IMR-90 (cell line): Measurements from ENCODE around the gene SMOC1. TPM values are rescaled to one million over a fixed set of nuclear protein-coding genes. Genes with fewer than 3 reads are reported as not detected.

Experiments
- ATAC-seq: fragments of 200-7000 bp; cut with Tn5 transposase; 2 replicates; pipeline ENCODE4 v1.9.1; 2020; ENCODE audit warnings: low read depth, mild to moderate bottlenecking, moderate library complexity
- BruUV-seq: library from RNA; stranded (reverse); fragments of 400-500 nt; replicated peaks from 2 replicates; lab custom pipeline; 2021; lab: Mats Ljungman, UMichigan
- CTCF ChIA-PET: fragments of 300-600 bp; formaldehyde crosslinking; extraction: SDS; loops from one replicate; lab custom pipeline; 2021; ENCODE audit warnings: antibody characterized with exemption; lab: Yijun Ruan, JAX
- POLR2A ChIA-PET: fragments of 300-600 bp; sonication (Branson Sonifier 250); formaldehyde crosslinking; loops from one replicate; lab custom pipeline; 2022; ENCODE audit warnings: antibody characterized with exemption; ENCODE audit not compliant: unreplicated experiment; lab: Charles Lee
- DNase-seq: peaks from one replicate; pipeline ENCODE4 v3.0.0; 2013
- H2AFZ ChIP-seq: replicated peaks from 2 replicates; pipeline ENCODE3; 2013; ENCODE audit warnings: low read length, mild to moderate bottlenecking; ENCODE audit not compliant: poor library complexity
- H2AK5ac ChIP-seq: 2 replicates; pipeline ENCODE4 v1.6.1; 2013; ENCODE audit warnings: low read depth, low read length, inconsistent platforms
- H2AK9ac ChIP-seq: replicated peaks from 2 replicates; pipeline ENCODE3; 2013; ENCODE audit warnings: mild to moderate bottlenecking, low read depth, low read length, moderate library complexity; ENCODE audit not compliant: poor library complexity
- H2BK120ac ChIP-seq: 2 replicates; pipeline ENCODE4 v1.6.1; 2013; ENCODE audit warnings: low read depth, low read length, inconsistent platforms
- H2BK15ac ChIP-seq: 3 replicates; pipeline ENCODE4 v1.6.1; 2013; ENCODE audit warnings: low read depth, low read length, inconsistent platforms
- H2BK20ac ChIP-seq: 2 replicates; pipeline ENCODE4 v1.6.1; 2013; ENCODE audit warnings: low read depth, mild to moderate bottlenecking, inconsistent platforms, low read length, moderate library complexity
- H2BK5ac ChIP-seq: 2 replicates; pipeline ENCODE4 v1.6.1; 2013; ENCODE audit warnings: mild to moderate bottlenecking, low read depth, low read length, inconsistent platforms; ENCODE audit not compliant: poor library complexity, severe bottlenecking
- H3K14ac ChIP-seq: replicated peaks from 2 replicates; pipeline ENCODE4 v1.6.1; 2013; ENCODE audit warnings: low read depth, low read length, inconsistent platforms
- H3K18ac ChIP-seq: 2 replicates; pipeline ENCODE4 v1.6.1; 2013; ENCODE audit warnings: low read depth, low read length, control low read depth
- H3K23ac ChIP-seq: 2 replicates; pipeline ENCODE4 v1.6.1; 2013; ENCODE audit warnings: low read depth, low read length, inconsistent platforms
- H3K27ac ChIP-seq: 2 replicates; pipeline ENCODE4 v1.5.1; 2013; ENCODE audit warnings: mild to moderate bottlenecking, control low read depth, low read length; ENCODE audit not compliant: insufficient read depth
- H3K27me3 ChIP-seq: 2 replicates; pipeline ENCODE4 v1.6.1; 2013; ENCODE audit warnings: low read length; ENCODE audit not compliant: control insufficient read depth, insufficient read depth
- H3K36me3 ChIP-seq: 2 replicates; pipeline ENCODE4 v1.6.1; 2013; ENCODE audit warnings: low read length, mixed read lengths; ENCODE audit not compliant: control insufficient read depth, insufficient read depth
- H3K4ac ChIP-seq: 2 replicates; pipeline ENCODE4 v1.6.1; 2013; ENCODE audit warnings: low read depth, low read length, inconsistent platforms
- H3K4me1 ChIP-seq: 2 replicates; pipeline ENCODE4 v1.6.1; 2013; ENCODE audit warnings: low read length, mixed read lengths; ENCODE audit not compliant: control insufficient read depth, insufficient read depth
- H3K4me2 ChIP-seq: 2 replicates; pipeline ENCODE4 v1.6.1; 2013; ENCODE audit warnings: low read depth, mild to moderate bottlenecking, control low read depth, low read length, moderate library complexity
- H3K4me3 ChIP-seq: 2 replicates; pipeline ENCODE4 v1.5.1; 2013; ENCODE audit warnings: low read depth, mild to moderate bottlenecking, control low read depth, low read length, moderate library complexity; ENCODE audit not compliant: insufficient read depth
- H3K56ac ChIP-seq: 2 replicates; pipeline ENCODE4 v1.6.1; 2013; ENCODE audit warnings: low read length, inconsistent platforms; ENCODE audit not compliant: insufficient read depth; ENCODE audit errors: extremely low read depth
- H3K79me1 ChIP-seq, 2 experiments: 2 replicates each; pipeline ENCODE4 v1.6.1; 2013; ENCODE audit warnings: low read length in 2 of 2, inconsistent platforms in 1 of 2, low read depth in 1 of 2
- H3K9ac ChIP-seq: 2 replicates; pipeline ENCODE4 v1.6.1; 2013; ENCODE audit warnings: low read depth, low read length, control low read depth
- H3K9me1 ChIP-seq: 2 replicates; pipeline ENCODE4 v1.6.1; 2013; ENCODE audit warnings: low read length, inconsistent platforms; ENCODE audit not compliant: insufficient read depth
- H3K9me3 ChIP-seq: 2 replicates; pipeline ENCODE4 v1.6.1; 2013; ENCODE audit warnings: low read length; ENCODE audit not compliant: control insufficient read depth, insufficient read depth
- H4K20me1 ChIP-seq: 2 replicates; pipeline ENCODE4 v1.6.1; 2013; ENCODE audit warnings: low read length, inconsistent platforms; ENCODE audit not compliant: insufficient read depth
- H4K5ac ChIP-seq: 2 replicates; pipeline ENCODE4 v1.6.1; 2013; ENCODE audit warnings: mild to moderate bottlenecking, low read depth, low read length, control low read depth
- H4K8ac ChIP-seq, 2 experiments: 2 replicates each; pipeline ENCODE4 v1.6.1; 2013; ENCODE audit warnings: low read depth in 2 of 2, low read length in 2 of 2, control low read depth in 1 of 2, inconsistent platforms in 1 of 2
- H4K91ac ChIP-seq: 2 replicates; pipeline ENCODE4 v1.6.1; 2013; ENCODE audit warnings: low read depth, low read length, inconsistent platforms; ENCODE audit not compliant: insufficient read depth
- BHLHE40 ChIP-seq: fragments of 150-350 bp; IDR thresholded peaks from 2 replicates; pipeline ENCODE4 v1.6.1; 2016; ENCODE audit warnings: mild to moderate bottlenecking, low read depth, low read length
- CEBPB ChIP-seq: IDR thresholded peaks from 2 replicates; pipeline ENCODE4 v1.6.1; 2012; ENCODE audit warnings: low read depth, low read length, improper control_type of control experiment
- CHD1 ChIP-seq: IDR thresholded peaks from 2 replicates; pipeline ENCODE4 v1.6.1; 2012; ENCODE audit warnings: low read depth, low read length, improper control_type of control experiment
- CTCF ChIP-seq: conservative IDR thresholded peaks from 2 replicates; pipeline ENCODE4 v1.5.1; 2012; ENCODE audit warnings: mild to moderate bottlenecking, low read depth, low read length, improper control_type of control experiment
- ELK1 ChIP-seq: fragments of 150-350 bp; IDR thresholded peaks from 2 replicates; pipeline ENCODE4 v1.6.1; 2016; ENCODE audit warnings: low read depth, mild to moderate bottlenecking, low read length, moderate library complexity, borderline replicate concordance
- FOS ChIP-seq: fragments of 150-350 bp; IDR thresholded peaks from 2 replicates; pipeline ENCODE4 v1.6.1; 2016; ENCODE audit warnings: low read depth, low read length
- MAFK ChIP-seq: IDR thresholded peaks from 2 replicates; pipeline ENCODE4 v1.6.1; 2012; ENCODE audit warnings: low read depth, low read length, improper control_type of control experiment
- MAZ ChIP-seq: IDR thresholded peaks from 2 replicates; pipeline ENCODE4 v1.6.1; 2012; ENCODE audit warnings: low read depth, mild to moderate bottlenecking, low read length, improper control_type of control experiment, moderate library complexity, borderline replicate concordance
- MXI1 ChIP-seq: IDR thresholded peaks from 2 replicates; pipeline ENCODE4 v1.6.1; 2012; ENCODE audit warnings: low read depth, mild to moderate bottlenecking, low read length, moderate library complexity, borderline replicate concordance
- NFE2L2 ChIP-seq: fragments of 150-350 bp; IDR thresholded peaks from 2 replicates; pipeline ENCODE4 v1.6.1; 2016; ENCODE audit warnings: low read depth, mild to moderate bottlenecking, low read length
- POLR2A ChIP-seq: IDR thresholded peaks from 2 replicates; pipeline ENCODE4 v1.6.1; 2012; ENCODE audit warnings: mild to moderate bottlenecking, low read depth, low read length
- RAD21 ChIP-seq: IDR thresholded peaks from 2 replicates; pipeline ENCODE4 v1.6.1; 2012; ENCODE audit warnings: low read length, improper control_type of control experiment
- RCOR1 ChIP-seq: IDR thresholded peaks from 2 replicates; pipeline ENCODE4 v1.6.1; 2012; ENCODE audit warnings: mild to moderate bottlenecking, low read length, improper control_type of control experiment; ENCODE audit not compliant: insufficient replicate concordance
- RFX5 ChIP-seq: IDR thresholded peaks from 2 replicates; pipeline ENCODE4 v1.8.0; 2012; ENCODE audit warnings: low read depth, mild to moderate bottlenecking, low read length, moderate library complexity
- SMC3 ChIP-seq: fragments of 150-350 bp; IDR thresholded peaks from 2 replicates; pipeline ENCODE4 v1.6.1; 2016; ENCODE audit warnings: low read depth, mild to moderate bottlenecking, antibody characterized with exemption, low read length, moderate library complexity
- WGBS, 2 experiments: methylation state at CpG; one replicate each; pipeline versions ENCODE4 v1.1.5 to v1.1.7; 2013; ENCODE audit warnings: missing lambda C conversion rate in 2 of 2; ENCODE audit not compliant: insufficient read length in 1 of 2; ENCODE audit errors: extremely low coverage in 2 of 2; 5-methylcytosine and 5-hydroxymethylcytosine counted together
- dilution Hi-C: fragments of 300-500 bp; cut with HindIII; formaldehyde crosslinking; loops from one replicate; pipeline ENCODE4 v1.14.3; 2018; ENCODE audit warnings: low sequenced_read_pairs; ENCODE audit not compliant: unreplicated experiment
- in situ Hi-C: fragments of 300-500 bp; cut with MboI; formaldehyde crosslinking; loops from 3 replicates; pipeline ENCODE4 v1.14.3; 2019; ENCODE audit warnings: low sequenced_read_pairs, inconsistent platforms, mixed read lengths
- intact Hi-C: fragments of 100-400 bp; cut with micrococcal nuclease; formaldehyde crosslinking; loops from 2 replicates; pipeline ENCODE4 v1.10.0; 2022
- polyA plus RNA-seq, 3 experiments: library from polyadenylated mRNA; depleted of rRNA; stranded (reverse); fragments of >200 nt; gene quantifications; 2 replicates each; pipeline ENCODE4 v1.2.3, GENCODE V29; 2012; ENCODE audit warnings: low replicate concordance in 1 of 3
- total RNA-seq: library from RNA; depleted of rRNA; stranded (reverse); fragments of >200 nt; gene quantifications from 2 replicates; pipeline ENCODE4 v1.2.3, GENCODE V29; 2012
- TF ChIP-seq, protein P1 (sequence below): fragments of 150-350 bp; IDR thresholded peaks from 2 replicates; pipeline ENCODE4 v1.6.1; 2017; ENCODE audit warnings: mild to moderate bottlenecking, antibody characterized with exemption, low read length, low read depth

The SMOC1 gene
- total and polyA plus RNA-seq, 2 of the 4 experiments (the other 2 are of a cell fraction) = 0.90 to 4.1 TPM

GRCh38 chr14:69937367-69938081 lies 58.3 kb downstream of the SMOC1 start:
- CTCF ChIA-PET = no interaction called here
- H3K14ac ChIP-seq = no peak overlapping the region
- no peak overlapping the region for H3K56ac ChIP-seq
- whole genome bisulfite sequencing, 2 experiments = no CpG with 5 or more reads among the region's 12 CpGs
- in situ Hi-C loops (no loop called here), dilution Hi-C loops (no loop called here), intact Hi-C loops (no loop called here)
- H3K23ac ChIP-seq = no peak overlapping the region
- no peak overlapping the region for H2BK15ac ChIP-seq
- peaks cover 2% of the 10 kb centered on the region; the same call in 1 of the 2 replicates for H3K4me1 ChIP-seq
- no peaks in the 10 kb centered on the region; the same call in 1 of the 2 replicates for H4K20me1 ChIP-seq
- H3K4ac ChIP-seq = no peak overlapping the region
- H3K4me3 ChIP-seq = no peak overlapping the region
- peak overlapping the region; percentile 45 for H3K4me2 ChIP-seq
- peak; percentile 44 for DNase-seq
- no peak overlapping the region for H3K27ac ChIP-seq
- no peak overlapping the region for H2BK5ac ChIP-seq
- no peak overlapping the region for H2BK20ac ChIP-seq
- POLR2A ChIA-PET = no interaction called here
- no peaks in the 10 kb centered on the region for H3K9me1 ChIP-seq
- H3K9me3 ChIP-seq = no peaks in the 10 kb centered on the region
- H2BK120ac ChIP-seq = no peak overlapping the region
- H3K9ac ChIP-seq = no peak overlapping the region
- no peak overlapping the region for H4K8ac ChIP-seq
- no peak overlapping the region for H2AK5ac ChIP-seq
- TF ChIP-seq NFE2L2 = no peak
- no peak for TF ChIP-seq MAZ
- TF ChIP-seq RCOR1 = no peak
- TF ChIP-seq MXI1 = no peak
- TF ChIP-seq BHLHE40 = no peak
- TF ChIP-seq SMC3 = no peak
- no peak for TF ChIP-seq ELK1
- TF ChIP-seq RAD21 = no peak
- no peak for TF ChIP-seq CTCF
- TF ChIP-seq FOS = no peak
- TF ChIP-seq POLR2A = no peak
- TF ChIP-seq, protein P1, sequence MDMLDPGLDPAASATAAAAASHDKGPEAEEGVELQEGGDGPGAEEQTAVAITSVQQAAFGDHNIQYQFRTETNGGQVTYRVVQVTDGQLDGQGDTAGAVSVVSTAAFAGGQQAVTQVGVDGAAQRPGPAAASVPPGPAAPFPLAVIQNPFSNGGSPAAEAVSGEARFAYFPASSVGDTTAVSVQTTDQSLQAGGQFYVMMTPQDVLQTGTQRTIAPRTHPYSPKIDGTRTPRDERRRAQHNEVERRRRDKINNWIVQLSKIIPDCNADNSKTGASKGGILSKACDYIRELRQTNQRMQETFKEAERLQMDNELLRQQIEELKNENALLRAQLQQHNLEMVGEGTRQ = no peak
- no peak for TF ChIP-seq CHD1
- TF ChIP-seq CEBPB = no peak
- no peak for TF ChIP-seq RFX5
- no peak for TF ChIP-seq MAFK
- H3K18ac ChIP-seq = no peak overlapping the region
- H3K36me3 ChIP-seq = peaks cover 7% of the 10 kb centered on the region
- peak; percentile 71 for ATAC-seq
- 0 out of 4 replicates have a peak, but pooled peaks cover 0 to 5% of the 10 kb centered on the region in 2 experiments for H3K79me1 ChIP-seq
- H3K27me3 ChIP-seq = no peaks in the 10 kb centered on the region
- BruUV-seq = no TSS peak
- no peak overlapping the region for H4K5ac ChIP-seq
- H4K91ac ChIP-seq = no peak overlapping the region; the same call in 1 of the 2 replicates
- H2AK9ac ChIP-seq = no peak overlapping the region
- H2AFZ ChIP-seq = no peak overlapping the region
